GM12891 (cell line): ENCODE measurements around the gene FBN1.

ENCODE experiments used
- PAX5 ChIP-seq: IDR thresholded peaks from 2 replicates; pipeline ENCODE4 v1.6.1; 2011; ENCODE audit warnings: low read length, moderate library complexity, mild to moderate bottlenecking; ENCODE audit not compliant: insufficient read depth, severe bottlenecking
- POLR2A ChIP-seq: IDR thresholded peaks from 2 replicates; pipeline ENCODE4 v1.6.1; 2011; ENCODE audit warnings: low read depth, low read length, control low read depth
- POLR2AphosphoS5 ChIP-seq: IDR thresholded peaks from 2 replicates; pipeline ENCODE4 v1.6.1; 2011; ENCODE audit warnings: low read depth, low read length, control low read depth
- SPI1 ChIP-seq: IDR thresholded peaks from 2 replicates; pipeline ENCODE4 v1.6.1; 2011; ENCODE audit warnings: low read depth, low read length, control low read depth
- TAF1 ChIP-seq: IDR thresholded peaks from 2 replicates; pipeline ENCODE4 v1.6.1; 2011; ENCODE audit warnings: low read depth, low read length, control low read depth

- no peak for TF ChIP-seq POLR2A
- no peak for TF ChIP-seq TAF1
- TF ChIP-seq SPI1: no peak
- TF ChIP-seq POLR2AphosphoS5: no peak
- no peak for TF ChIP-seq PAX5
Measured at GRCh38 chr15:48426941-48427340, 218.6 kb downstream of the FBN1 start.
